ENCODE results near the gene NSUN5. TPM values are rescaled to one million over a fixed set of nuclear protein-coding genes. Genes with fewer than 3 reads are reported as not detected.
"Not testable (repeated sequence)": the region's sequence is repeated elsewhere in the genome, so short reads cannot be mapped to it uniquely, and the experiment has no call there.

Gene NSUN5
- total RNA-seq, 2 donors from 2014 or later, result 18.4 to 23.3 TPM

- Histone ChIP-seq H3K36me3 (peaks cover 25% of the 10 kb centered on the region), H3K4me3 (no peak overlapping the region), H3K27ac (no peak overlapping the region), H3K27me3 (replicated peaks; ENCODE audit: insufficient read depth) (no peaks in the 10 kb centered on the region), H3K4me1 (ENCODE audit: control insufficient read depth in 1 of 2, low read depth in 2 of 2) (peaks cover 1 to 2% of the 10 kb centered on the region in 2 donors), H3K9me3 (no peaks in the 10 kb centered on the region)
- DNase-seq (ENCODE audit: low spot score) (no peak), ATAC-seq (ENCODE audit: insufficient number of reproducible peaks, low FRiP score, low read depth) (no peak)
- no peak for TF ChIP-seq CTCF (IDR thresholded peaks at IDR 0.05)
Measured at GRCh38 chr7:73304071-73304470, 4.6 kb downstream of the NSUN5 start.

GRCh38 chr7:73303546-73303945 is 5.1 kb downstream of the NSUN5 start:
- no peak overlapping the region for H3K4me3 ChIP-seq
- H3K36me3 ChIP-seq, result peaks cover 25% of the 10 kb centered on the region
- no peaks in the 10 kb centered on the region for H3K4me1 ChIP-seq (ENCODE audit: control insufficient read depth in 1 of 2, low read depth in 2 of 2)
- no peak for TF ChIP-seq CTCF (IDR thresholded peaks at IDR 0.05)
- H3K9me3 ChIP-seq, result no peaks in the 10 kb centered on the region
- DNase-seq (ENCODE audit: low spot score) (no peak), ATAC-seq (ENCODE audit: insufficient number of reproducible peaks, low FRiP score, low read depth) (no peak)
- H3K27me3 ChIP-seq (replicated peaks; ENCODE audit: insufficient read depth), result no peaks in the 10 kb centered on the region
- no peak overlapping the region for H3K27ac ChIP-seq

- not testable (repeated sequence) for H3K4me3 ChIP-seq; H3K9me3 ChIP-seq; H3K4me1 ChIP-seq (ENCODE audit: control insufficient read depth in 1 of 2, low read depth in 2 of 2); DNase-seq (ENCODE audit: low spot score); H3K27ac ChIP-seq; ATAC-seq (ENCODE audit: insufficient number of reproducible peaks, low FRiP score, low read depth); H3K27me3 ChIP-seq (replicated peaks; ENCODE audit: insufficient read depth)
- H3K36me3 ChIP-seq, result peaks cover 25% of the 10 kb centered on the region
Measured at GRCh38 chr7:73302846-73303245, 5.8 kb downstream of the NSUN5 start.

- not testable (repeated sequence) for ATAC-seq (ENCODE audit: insufficient number of reproducible peaks, low FRiP score, low read depth); H3K27ac ChIP-seq; DNase-seq (ENCODE audit: low spot score); H3K9me3 ChIP-seq; H3K4me1 ChIP-seq (ENCODE audit: control insufficient read depth in 1 of 2, low read depth in 2 of 2); H3K4me3 ChIP-seq; H3K27me3 ChIP-seq (replicated peaks; ENCODE audit: insufficient read depth)
- peaks cover 22% of the 10 kb centered on the region for H3K36me3 ChIP-seq
Measured at GRCh38 chr7:73301108-73301507, 7.5 kb downstream of the NSUN5 start.

- not testable (repeated sequence) for H3K9me3 ChIP-seq; H3K27me3 ChIP-seq (replicated peaks; ENCODE audit: insufficient read depth); ATAC-seq (ENCODE audit: insufficient number of reproducible peaks, low FRiP score, low read depth); H3K4me3 ChIP-seq; DNase-seq (ENCODE audit: low spot score); H3K4me1 ChIP-seq (ENCODE audit: control insufficient read depth in 1 of 2, low read depth in 2 of 2); H3K27ac ChIP-seq
- H3K36me3 ChIP-seq, result peaks cover 17% of the 10 kb centered on the region
Measured at GRCh38 chr7:73299812-73300211, 8.8 kb downstream of the NSUN5 start.

- DNase-seq (ENCODE audit: low spot score); H3K4me1 ChIP-seq (ENCODE audit: control insufficient read depth in 1 of 2, low read depth in 2 of 2); H3K27me3 ChIP-seq (replicated peaks; ENCODE audit: insufficient read depth); H3K9me3 ChIP-seq; H3K27ac ChIP-seq; H3K36me3 ChIP-seq; H3K4me3 ChIP-seq; ATAC-seq (ENCODE audit: insufficient number of reproducible peaks, low FRiP score, low read depth): not testable (repeated sequence)
Measured at GRCh38 chr7:73297706-73298105, 10.9 kb downstream of the NSUN5 start.

- not testable (repeated sequence) for H3K9me3 ChIP-seq; DNase-seq (ENCODE audit: low spot score); H3K36me3 ChIP-seq; H3K4me3 ChIP-seq; ATAC-seq (ENCODE audit: insufficient number of reproducible peaks, low FRiP score, low read depth); H3K27me3 ChIP-seq (replicated peaks; ENCODE audit: insufficient read depth); H3K4me1 ChIP-seq (ENCODE audit: control insufficient read depth in 1 of 2, low read depth in 2 of 2); H3K27ac ChIP-seq
Measured at GRCh38 chr7:73297235-73297634, 11.4 kb downstream of the NSUN5 start.

- not testable (repeated sequence) for H3K36me3 ChIP-seq; H3K27ac ChIP-seq; H3K27me3 ChIP-seq (replicated peaks; ENCODE audit: insufficient read depth); ATAC-seq (ENCODE audit: insufficient number of reproducible peaks, low FRiP score, low read depth); DNase-seq (ENCODE audit: low spot score); H3K4me1 ChIP-seq (ENCODE audit: control insufficient read depth in 1 of 2, low read depth in 2 of 2); H3K4me3 ChIP-seq; H3K9me3 ChIP-seq
Measured at GRCh38 chr7:73277210-73277609, 31.4 kb downstream of the NSUN5 start.

GRCh38 chr7:73267813-73268212 is 40.8 kb downstream of the NSUN5 start:
- H3K9me3 ChIP-seq; H3K27ac ChIP-seq; H3K4me3 ChIP-seq; H3K27me3 ChIP-seq (replicated peaks; ENCODE audit: insufficient read depth); ATAC-seq (ENCODE audit: insufficient number of reproducible peaks, low FRiP score, low read depth); H3K36me3 ChIP-seq; H3K4me1 ChIP-seq (ENCODE audit: control insufficient read depth in 1 of 2, low read depth in 2 of 2); DNase-seq (ENCODE audit: low spot score): not testable (repeated sequence)

GRCh38 chr7:73266719-73267368 is 41.8 kb downstream of the NSUN5 start:
- not testable (repeated sequence) for H3K36me3 ChIP-seq; ATAC-seq (ENCODE audit: insufficient number of reproducible peaks, low FRiP score, low read depth); H3K27ac ChIP-seq; DNase-seq (ENCODE audit: low spot score); H3K27me3 ChIP-seq (replicated peaks; ENCODE audit: insufficient read depth); H3K4me3 ChIP-seq; H3K4me1 ChIP-seq (ENCODE audit: control insufficient read depth in 1 of 2, low read depth in 2 of 2); H3K9me3 ChIP-seq

- DNase-seq (ENCODE audit: low spot score); H3K36me3 ChIP-seq; ATAC-seq (ENCODE audit: insufficient number of reproducible peaks, low FRiP score, low read depth); H3K27me3 ChIP-seq (replicated peaks; ENCODE audit: insufficient read depth); H3K9me3 ChIP-seq; H3K27ac ChIP-seq; H3K4me3 ChIP-seq; H3K4me1 ChIP-seq (ENCODE audit: control insufficient read depth in 1 of 2, low read depth in 2 of 2): not testable (repeated sequence)
Measured at GRCh38 chr7:73262416-73262815, 46.2 kb downstream of the NSUN5 start.
